ENCODE measurements around the gene ARHGDIA.
"Not testable (repeated sequence)": the region's sequence is repeated elsewhere in the genome, so short reads cannot be mapped to it uniquely, and the experiment has no call there.

ARHGDIA gene

GRCh38 chr17:81870981-81871386 lies at the start of gene ARHGDIA:
TSS of gene ARHGDIA (minus strand) at chr17:81871337. CDS start at chr17:81869930, 1,407 bp downstream.
- no peak for DNase-seq

GRCh38 chr17:81918832-81919545 lies 47.9 kb upstream of the ARHGDIA start:
- DNase-seq: no peak

- not testable (repeated sequence) for DNase-seq
Measured at GRCh38 chr17:81918333-81918669, 47.2 kb upstream of the ARHGDIA start.

GRCh38 chr17:81917565-81918332 lies 46.6 kb upstream of the ARHGDIA start, which contains the start of gene SIRT7:
TSS of gene SIRT7 (minus strand) at chr17:81918176. CDS start at chr17:81918131, 45 bp downstream.
- peak; percentile 89 for DNase-seq

- DNase-seq: no peak
Measured at GRCh38 chr17:81916234-81917001, 45.3 kb upstream of the ARHGDIA start.

- DNase-seq: no peak
Measured at GRCh38 chr17:81915331-81915730, 44.2 kb upstream of the ARHGDIA start.

- DNase-seq: no peak
Measured at GRCh38 chr17:81914103-81914850, 43.1 kb upstream of the ARHGDIA start.

GRCh38 chr17:81913394-81914102 lies 42.4 kb upstream of the ARHGDIA start:
- no peak for DNase-seq

- no peak for DNase-seq
Measured at GRCh38 chr17:81912441-81913309, 41.5 kb upstream of the ARHGDIA start.

GRCh38 chr17:81911969-81912368 lies 40.8 kb upstream of the ARHGDIA start:
- DNase-seq: no peak

- DNase-seq: peak; percentile 95
Measured at GRCh38 chr17:81911277-81911961, 40.3 kb upstream of the ARHGDIA start, which contains the start of gene PCYT2. TSS of gene PCYT2 (minus strand) at chr17:81911399. CDS start at chr17:81911355, 44 bp downstream.

- DNase-seq: no peak
Measured at GRCh38 chr17:81910840-81911276, 39.7 kb upstream of the ARHGDIA start.

GRCh38 chr17:81909966-81910839 lies 39.1 kb upstream of the ARHGDIA start:
- no peak for DNase-seq

- no peak for DNase-seq
Measured at GRCh38 chr17:81909231-81909630, 38.1 kb upstream of the ARHGDIA start.

GRCh38 chr17:81908793-81909192 lies 37.7 kb upstream of the ARHGDIA start:
- no peak for DNase-seq

- no peak for DNase-seq
Measured at GRCh38 chr17:81907219-81908145, 36.3 kb upstream of the ARHGDIA start.

GRCh38 chr17:81906476-81907218 lies 35.5 kb upstream of the ARHGDIA start:
- DNase-seq: no peak
